ENCODE data around the gene IL36RN.

IL36RN gene

GRCh38 chr2:113050921-113051895, 7.8 kb upstream of the IL36RN start:
- DNase-seq (ENCODE audit: low spot score), result no peak

GRCh38 chr2:113052396-113052917, 6.5 kb upstream of the IL36RN start, which contains the start of gene IL36B:
Gene IL36B, minus strand, starts transcription at chr2:113052867.
- DNase-seq (ENCODE audit: low spot score), result no peak

GRCh38 chr2:113053666-113054065, 5.3 kb upstream of the IL36RN start:
- DNase-seq (ENCODE audit: low spot score), result no peak

GRCh38 chr2:113054066-113054465, 4.9 kb upstream of the IL36RN start:
- DNase-seq (ENCODE audit: low spot score), result no peak

- DNase-seq (ENCODE audit: low spot score), result no peak
These were observed 2.5 kb upstream of the IL36RN start for GRCh38 chr2:113056521-113056920.

GRCh38 chr2:113057117-113057516, 1.9 kb upstream of the IL36RN start:
- DNase-seq (ENCODE audit: low spot score), result no peak

- DNase-seq (ENCODE audit: low spot score), result no peak
These were observed 495 bp upstream of the IL36RN start for GRCh38 chr2:113058411-113058994.

- DNase-seq (ENCODE audit: low spot score), result no peak
These were observed 1.4 kb downstream of the IL36RN start for GRCh38 chr2:113060396-113060795.

GRCh38 chr2:113060796-113061195, 1.8 kb downstream of the IL36RN start:
- no peak for DNase-seq (ENCODE audit: low spot score)

- DNase-seq (ENCODE audit: low spot score), result no peak
These were observed 2.2 kb downstream of the IL36RN start for GRCh38 chr2:113061241-113061640.

- DNase-seq (ENCODE audit: low spot score), result no peak
These were observed 3.1 kb downstream of the IL36RN start for GRCh38 chr2:113061896-113062770.

GRCh38 chr2:113064281-113064680, 5.3 kb downstream of the IL36RN start:
- DNase-seq (ENCODE audit: low spot score), result no peak

GRCh38 chr2:113064898-113065297, 5.9 kb downstream of the IL36RN start:
- DNase-seq (ENCODE audit: low spot score), result no peak

GRCh38 chr2:113067681-113068080, 8.7 kb downstream of the IL36RN start, which contains the start of gene IL1F10:
Gene IL1F10, plus strand, starts transcription at chr2:113067970. Its CDS starts 4,769 bp downstream, at chr2:113072739.
- DNase-seq (ENCODE audit: low spot score), result no peak

GRCh38 chr2:113068249-113068648, 9.3 kb downstream of the IL36RN start:
- no peak for DNase-seq (ENCODE audit: low spot score)

GRCh38 chr2:113068706-113069485, 9.9 kb downstream of the IL36RN start:
- DNase-seq (ENCODE audit: low spot score), result no peak

- DNase-seq (ENCODE audit: low spot score), result no peak
These were observed 10.9 kb downstream of the IL36RN start for GRCh38 chr2:113069676-113070605.

GRCh38 chr2:113070606-113070975, 11.6 kb downstream of the IL36RN start:
- DNase-seq (ENCODE audit: low spot score), result no peak

GRCh38 chr2:113072584-113072983, 13.6 kb downstream of the IL36RN start:
- DNase-seq (ENCODE audit: low spot score), result no peak

- DNase-seq (ENCODE audit: low spot score), result no peak
These were observed 14.4 kb downstream of the IL36RN start for GRCh38 chr2:113073325-113073834.

All from cerebellar cortex (tissue), 1 donor.